HepG2 (cell line): ENCODE data around the gene P2RY2. TPM values are rescaled to one million over a fixed set of nuclear protein-coding genes. Genes with fewer than 3 reads are reported as not detected.

Experiments used
- KDM6A ChIP-seq: IDR thresholded peaks from 2 replicates; pipeline ENCODE4 v1.6.1; 2016; ENCODE audit warnings: low read depth
- KLF9 ChIP-seq: IDR thresholded peaks from 2 replicates; pipeline ENCODE4 v1.6.1; 2016; ENCODE audit warnings: low read depth
- RARG ChIP-seq: sonication (generic); formaldehyde crosslinking; IDR thresholded peaks from 2 replicates; pipeline ENCODE4 v1.4.0; 2020; ENCODE audit warnings: low read depth, mild to moderate bottlenecking, missing genetic modification reagents
- SRSF9 ChIP-seq: fragments of 200-400 bp; formaldehyde crosslinking; IDR thresholded peaks from 2 replicates; pipeline ENCODE4 v1.6.1; 2018; ENCODE audit warnings: borderline replicate concordance, mild to moderate bottlenecking, low read depth, low read length; ENCODE audit not compliant: insufficient read depth, poor library complexity, severe bottlenecking
- ZNF143 ChIP-seq: sonication (generic); formaldehyde crosslinking; IDR thresholded peaks from 2 replicates; pipeline ENCODE4 v1.4.0; 2020; ENCODE audit warnings: missing genetic modification reagents
- polyA plus RNA-seq, 8 experiments: library from polyadenylated mRNA; depleted of rRNA in 3 of 8; stranded (reverse) in 7 of 8; unstranded in 1 of 8; fragments of >200 nt; fragmentation: Illumina TruSeq in 4 of 8; extraction: Trizol in 4 of 8; gene quantifications; 2 replicates each; pipeline versions ENCODE4 v1.2.1 to v1.2.3, GENCODE V29; 2011 to 2016; ENCODE audit warnings: low read depth in 4 of 8, missing spikeins in 1 of 8, mixed read lengths in 1 of 8; ENCODE audit not compliant: insufficient read depth in 1 of 8
- total RNA-seq, 5 experiments: library from RNA; depleted of rRNA; stranded (reverse); fragments of >200 nt; fragmentation: Illumina TruSeq; extraction: Trizol; gene quantifications; 2 replicates each; pipeline ENCODE4 v1.2.3, GENCODE V29; 2016; ENCODE audit warnings: low read depth in 1 of 5
- TF ChIP-seq, protein P1 (sequence below): sonication (generic); formaldehyde crosslinking; IDR thresholded peaks from 2 replicates; pipeline ENCODE4 v1.5.0; 2020; ENCODE audit warnings: mild to moderate bottlenecking, missing genetic modification reagents, borderline replicate concordance
- TF ChIP-seq, protein P2 (sequence below), 2 experiments: fragments of 450-650 bp in 1 of 2; sonication (generic) in 1 of 2; formaldehyde crosslinking in 1 of 2; IDR thresholded peaks; 2 replicates each; pipeline versions ENCODE4 v1.6.1 to v1.8.0; 2016 to 2022; ENCODE audit warnings: antibody characterized with exemption in 1 of 2, mild to moderate bottlenecking in 1 of 2, missing genetic modification reagents in 1 of 2
- TF ChIP-seq, protein P3 (sequence below): IDR thresholded peaks from 2 replicates; pipeline ENCODE4 v1.6.1; 2016; ENCODE audit warnings: mild to moderate bottlenecking
- TF ChIP-seq, protein P4 (sequence below): sonication (generic); formaldehyde crosslinking; IDR thresholded peaks from 2 replicates; pipeline ENCODE4 v1.5.1; 2020; ENCODE audit warnings: mild to moderate bottlenecking, missing genetic modification reagents

Gene P2RY2
- total and polyA plus RNA-seq, 2 of the 13 experiments (the other 11 are each of a cell fraction or from before 2014, with no cell fraction given) = 0.95 to 3.1 TPM

DNA sequence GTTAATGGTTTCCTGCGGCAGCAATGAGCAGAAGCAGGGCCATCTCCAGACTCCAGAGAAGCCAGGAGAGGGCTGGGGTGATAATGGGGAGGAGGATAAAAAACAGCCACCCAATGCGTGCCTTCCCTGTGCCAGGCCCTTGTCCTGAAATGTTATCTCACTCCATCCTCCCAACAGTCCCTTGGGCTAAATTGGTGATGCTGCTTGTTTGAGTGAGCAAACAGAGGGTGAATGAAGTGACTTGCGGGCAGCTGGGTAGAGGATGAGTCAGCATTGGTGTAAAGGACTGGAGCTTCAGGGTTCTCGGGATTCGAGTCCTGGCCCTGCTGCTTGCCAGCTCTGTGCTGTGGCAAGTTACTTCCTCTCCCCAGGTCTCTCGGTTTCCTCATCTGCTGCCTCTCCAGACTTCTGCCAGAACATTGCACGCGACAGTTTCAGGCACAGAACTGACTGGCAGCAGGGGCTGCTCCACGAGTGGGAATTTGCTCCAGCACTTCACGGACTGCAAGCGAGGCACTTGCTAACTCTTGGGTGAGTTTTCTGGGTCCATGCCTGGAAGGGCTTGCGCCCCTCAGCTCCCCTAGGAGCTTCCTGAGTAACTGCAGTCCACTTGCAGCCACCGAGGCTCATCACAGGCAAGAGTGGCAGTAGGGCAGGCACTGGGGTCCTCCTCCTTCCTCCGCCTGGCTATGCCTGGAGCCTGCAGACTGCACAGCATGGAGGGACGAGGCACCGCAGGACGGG is 54.0 kb downstream of the P2RY2 start, which contains the start of gene P2RY6 (continued):
- TF ChIP-seq, protein P1, sequence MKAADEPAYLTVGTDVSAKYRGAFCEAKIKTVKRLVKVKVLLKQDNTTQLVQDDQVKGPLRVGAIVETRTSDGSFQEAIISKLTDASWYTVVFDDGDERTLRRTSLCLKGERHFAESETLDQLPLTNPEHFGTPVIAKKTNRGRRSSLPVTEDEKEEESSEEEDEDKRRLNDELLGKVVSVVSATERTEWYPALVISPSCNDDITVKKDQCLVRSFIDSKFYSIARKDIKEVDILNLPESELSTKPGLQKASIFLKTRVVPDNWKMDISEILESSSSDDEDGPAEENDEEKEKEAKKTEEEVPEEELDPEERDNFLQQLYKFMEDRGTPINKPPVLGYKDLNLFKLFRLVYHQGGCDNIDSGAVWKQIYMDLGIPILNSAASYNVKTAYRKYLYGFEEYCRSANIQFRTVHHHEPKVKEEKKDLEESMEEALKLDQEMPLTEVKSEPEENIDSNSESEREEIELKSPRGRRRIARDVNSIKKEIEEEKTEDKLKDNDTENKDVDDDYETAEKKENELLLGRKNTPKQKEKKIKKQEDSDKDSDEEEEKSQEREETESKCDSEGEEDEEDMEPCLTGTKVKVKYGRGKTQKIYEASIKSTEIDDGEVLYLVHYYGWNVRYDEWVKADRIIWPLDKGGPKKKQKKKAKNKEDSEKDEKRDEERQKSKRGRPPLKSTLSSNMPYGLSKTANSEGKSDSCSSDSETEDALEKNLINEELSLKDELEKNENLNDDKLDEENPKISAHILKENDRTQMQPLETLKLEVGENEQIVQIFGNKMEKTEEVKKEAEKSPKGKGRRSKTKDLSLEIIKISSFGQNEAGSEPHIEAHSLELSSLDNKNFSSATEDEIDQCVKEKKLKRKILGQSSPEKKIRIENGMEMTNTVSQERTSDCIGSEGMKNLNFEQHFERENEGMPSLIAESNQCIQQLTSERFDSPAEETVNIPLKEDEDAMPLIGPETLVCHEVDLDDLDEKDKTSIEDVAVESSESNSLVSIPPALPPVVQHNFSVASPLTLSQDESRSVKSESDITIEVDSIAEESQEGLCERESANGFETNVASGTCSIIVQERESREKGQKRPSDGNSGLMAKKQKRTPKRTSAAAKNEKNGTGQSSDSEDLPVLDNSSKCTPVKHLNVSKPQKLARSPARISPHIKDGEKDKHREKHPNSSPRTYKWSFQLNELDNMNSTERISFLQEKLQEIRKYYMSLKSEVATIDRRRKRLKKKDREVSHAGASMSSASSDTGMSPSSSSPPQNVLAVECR = no peak
- no peak for TF ChIP-seq KDM6A (CRISPR knock-in tag)
- TF ChIP-seq SRSF9 = no peak
- TF ChIP-seq, protein P2, sequence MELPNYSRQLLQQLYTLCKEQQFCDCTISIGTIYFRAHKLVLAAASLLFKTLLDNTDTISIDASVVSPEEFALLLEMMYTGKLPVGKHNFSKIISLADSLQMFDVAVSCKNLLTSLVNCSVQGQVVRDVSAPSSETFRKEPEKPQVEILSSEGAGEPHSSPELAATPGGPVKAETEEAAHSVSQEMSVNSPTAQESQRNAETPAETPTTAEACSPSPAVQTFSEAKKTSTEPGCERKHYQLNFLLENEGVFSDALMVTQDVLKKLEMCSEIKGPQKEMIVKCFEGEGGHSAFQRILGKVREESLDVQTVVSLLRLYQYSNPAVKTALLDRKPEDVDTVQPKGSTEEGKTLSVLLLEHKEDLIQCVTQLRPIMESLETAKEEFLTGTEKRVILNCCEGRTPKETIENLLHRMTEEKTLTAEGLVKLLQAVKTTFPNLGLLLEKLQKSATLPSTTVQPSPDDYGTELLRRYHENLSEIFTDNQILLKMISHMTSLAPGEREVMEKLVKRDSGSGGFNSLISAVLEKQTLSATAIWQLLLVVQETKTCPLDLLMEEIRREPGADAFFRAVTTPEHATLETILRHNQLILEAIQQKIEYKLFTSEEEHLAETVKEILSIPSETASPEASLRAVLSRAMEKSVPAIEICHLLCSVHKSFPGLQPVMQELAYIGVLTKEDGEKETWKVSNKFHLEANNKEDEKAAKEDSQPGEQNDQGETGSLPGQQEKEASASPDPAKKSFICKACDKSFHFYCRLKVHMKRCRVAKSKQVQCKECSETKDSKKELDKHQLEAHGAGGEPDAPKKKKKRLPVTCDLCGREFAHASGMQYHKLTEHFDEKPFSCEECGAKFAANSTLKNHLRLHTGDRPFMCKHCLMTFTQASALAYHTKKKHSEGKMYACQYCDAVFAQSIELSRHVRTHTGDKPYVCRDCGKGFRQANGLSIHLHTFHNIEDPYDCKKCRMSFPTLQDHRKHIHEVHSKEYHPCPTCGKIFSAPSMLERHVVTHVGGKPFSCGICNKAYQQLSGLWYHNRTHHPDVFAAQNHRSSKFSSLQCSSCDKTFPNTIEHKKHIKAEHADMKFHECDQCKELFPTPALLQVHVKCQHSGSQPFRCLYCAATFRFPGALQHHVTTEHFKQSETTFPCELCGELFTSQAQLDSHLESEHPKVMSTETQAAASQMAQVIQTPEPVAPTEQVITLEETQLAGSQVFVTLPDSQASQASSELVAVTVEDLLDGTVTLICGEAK (IDR thresholded peaks at IDR 0.05) = no peak
- TF ChIP-seq, protein P2 (CRISPR knock-in tag; IDR thresholded peaks at IDR 0.05) = no peak
- TF ChIP-seq, protein P3, sequence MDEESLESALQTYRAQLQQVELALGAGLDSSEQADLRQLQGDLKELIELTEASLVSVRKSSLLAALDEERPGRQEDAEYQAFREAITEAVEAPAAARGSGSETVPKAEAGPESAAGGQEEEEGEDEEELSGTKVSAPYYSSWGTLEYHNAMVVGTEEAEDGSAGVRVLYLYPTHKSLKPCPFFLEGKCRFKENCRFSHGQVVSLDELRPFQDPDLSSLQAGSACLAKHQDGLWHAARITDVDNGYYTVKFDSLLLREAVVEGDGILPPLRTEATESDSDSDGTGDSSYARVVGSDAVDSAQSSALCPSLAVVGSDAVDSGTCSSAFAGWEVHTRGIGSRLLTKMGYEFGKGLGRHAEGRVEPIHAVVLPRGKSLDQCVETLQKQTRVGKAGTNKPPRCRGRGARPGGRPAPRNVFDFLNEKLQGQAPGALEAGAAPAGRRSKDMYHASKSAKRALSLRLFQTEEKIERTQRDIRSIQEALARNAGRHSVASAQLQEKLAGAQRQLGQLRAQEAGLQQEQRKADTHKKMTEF (CRISPR knock-in tag) = no peak
- peak; percentile 61; the same call in 1 of the 2 replicates for TF ChIP-seq ZNF143
- TF ChIP-seq, protein P4, sequence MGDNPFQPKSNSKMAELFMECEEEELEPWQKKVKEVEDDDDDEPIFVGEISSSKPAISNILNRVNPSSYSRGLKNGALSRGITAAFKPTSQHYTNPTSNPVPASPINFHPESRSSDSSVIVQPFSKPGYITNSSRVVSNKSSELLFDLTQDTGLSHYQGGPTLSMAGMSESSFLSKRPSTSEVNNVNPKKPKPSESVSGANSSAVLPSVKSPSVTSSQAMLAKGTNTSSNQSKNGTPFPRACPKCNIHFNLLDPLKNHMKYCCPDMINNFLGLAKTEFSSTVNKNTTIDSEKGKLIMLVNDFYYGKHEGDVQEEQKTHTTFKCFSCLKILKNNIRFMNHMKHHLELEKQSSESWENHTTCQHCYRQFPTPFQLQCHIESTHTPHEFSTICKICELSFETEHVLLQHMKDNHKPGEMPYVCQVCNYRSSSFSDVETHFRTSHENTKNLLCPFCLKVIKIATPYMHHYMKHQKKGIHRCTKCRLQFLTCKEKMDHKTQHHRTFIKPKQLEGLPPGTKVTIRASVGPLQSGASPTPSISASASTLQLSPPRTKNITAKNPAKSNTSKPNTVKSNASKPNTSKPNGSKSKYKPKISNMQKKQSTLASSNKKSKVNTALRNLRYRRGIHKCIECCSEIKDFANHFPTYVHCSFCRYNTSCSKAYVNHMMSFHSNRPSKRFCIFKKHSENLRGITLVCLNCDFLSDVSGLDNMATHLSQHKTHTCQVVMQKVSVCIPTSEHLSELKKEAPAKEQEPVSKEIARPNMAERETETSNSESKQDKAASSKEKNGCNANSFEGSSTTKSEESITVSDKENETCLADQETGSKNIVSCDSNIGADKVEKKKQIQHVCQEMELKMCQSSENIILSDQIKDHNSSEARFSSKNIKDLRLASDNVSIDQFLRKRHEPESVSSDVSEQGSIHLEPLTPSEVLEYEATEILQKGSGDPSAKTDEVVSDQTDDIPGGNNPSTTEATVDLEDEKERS (CRISPR knock-in tag) = no peak
- TF ChIP-seq KLF9 (CRISPR knock-in tag) = no peak
- no peak for TF ChIP-seq RARG (CRISPR knock-in tag)
